Activated T-helper 17 cell treated with anti-CD3 and anti-CD28 coated beads, Interleukin-2, amount 50 U/mL, for 72 hours (primary cell): ENCODE results near the gene NOTCH3. TPM values are rescaled to one million over a fixed set of nuclear protein-coding genes. Genes with fewer than 3 reads are reported as not detected.
A peak's percentile ranks its signal among the peaks of the same experiment; 100 is the strongest.

ENCODE experiments used
- ATAC-seq: fragments of 150-1000 bp; cut with Tn5 transposase; replicated peaks from 2 replicates; pipeline ENCODE4 v1.10.0; 2021; ENCODE audit warnings: mild to moderate bottlenecking, moderate library complexity
- H3K27ac Mint-ChIP-seq: one replicate; pipeline ENCODE4 v1.8.0; 2022; ENCODE audit warnings: mixed read lengths
- H3K27me3 Mint-ChIP-seq: one replicate; pipeline ENCODE4 v1.8.0; 2022; ENCODE audit warnings: mixed read lengths
- H3K36me3 Mint-ChIP-seq: one replicate; pipeline ENCODE4 v1.8.0; 2022; ENCODE audit warnings: low read depth, mild to moderate bottlenecking, mixed read lengths
- H3K4me1 Mint-ChIP-seq: one replicate; pipeline ENCODE4 v1.8.0; 2022; ENCODE audit warnings: mixed read lengths
- H3K4me3 Mint-ChIP-seq: one replicate; pipeline ENCODE4 v1.8.0; 2022; ENCODE audit warnings: mild to moderate bottlenecking, mixed read lengths
- H3K9me3 Mint-ChIP-seq: one replicate; pipeline ENCODE4 v1.8.0; 2022; ENCODE audit warnings: mixed read lengths
- total RNA-seq, 2 donors: library from RNA; stranded (reverse); gene quantifications; one replicate each; pipeline ENCODE4 v1.2.3, GENCODE V29; 2022

NOTCH3 gene
- total RNA-seq, 2 donors from 2014 or later = 0.06 to 0.29 TPM

- Mint-ChIP-seq H3K4me1 (peaks cover 11% of the 10 kb centered on the region), H3K36me3 (no peaks in the 10 kb centered on the region), H3K27me3 (peaks cover 23% of the 10 kb centered on the region), H3K27ac (no peak overlapping the region), H3K4me3 (no peak overlapping the region), H3K9me3 (no peaks in the 10 kb centered on the region)
- no peak for ATAC-seq
Observed at GRCh38 chr19:15175609-15176008, 25.2 kb downstream of the NOTCH3 start.

DNA sequence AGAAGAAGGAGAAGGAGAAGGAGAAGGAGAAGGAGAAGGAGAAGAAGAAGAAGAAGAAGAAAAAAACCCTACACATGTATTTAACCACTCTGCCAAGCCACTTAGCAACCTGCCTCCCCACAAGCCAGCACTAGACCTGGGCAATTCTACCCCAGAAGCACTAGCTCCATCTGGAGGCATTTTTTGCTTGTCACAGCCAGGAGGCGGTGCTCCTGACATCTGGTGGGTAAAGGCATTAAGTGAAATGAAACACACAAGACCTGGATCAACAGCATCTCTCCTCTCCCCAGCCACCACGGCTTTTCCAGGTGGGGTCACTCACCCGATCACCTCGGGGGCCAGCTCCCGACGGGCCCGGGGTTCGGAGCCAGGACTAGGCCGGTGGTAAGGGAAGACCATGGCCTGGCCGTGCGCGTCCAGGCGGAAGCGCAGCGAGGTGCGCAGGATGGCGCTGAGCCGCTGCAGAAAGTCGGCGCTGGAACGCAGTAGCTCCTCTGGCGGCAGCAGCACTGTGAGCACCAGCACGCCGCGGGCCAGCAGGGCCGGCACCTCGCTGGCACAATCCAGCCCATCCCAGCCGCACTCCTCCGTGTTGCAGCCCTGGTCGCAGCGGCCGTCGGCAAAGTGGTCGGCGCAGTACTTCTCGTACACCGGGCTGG is 26.9 kb downstream of the NOTCH3 start:
- ATAC-seq = no peak
- no peaks in the 10 kb centered on the region for H3K9me3 Mint-ChIP-seq
- peaks cover 6% of the 10 kb centered on the region for H3K4me1 Mint-ChIP-seq
- H3K27ac Mint-ChIP-seq = no peak overlapping the region
- H3K36me3 Mint-ChIP-seq = no peaks in the 10 kb centered on the region
- no peak overlapping the region for H3K4me3 Mint-ChIP-seq
- peaks cover 16% of the 10 kb centered on the region for H3K27me3 Mint-ChIP-seq

DNA sequence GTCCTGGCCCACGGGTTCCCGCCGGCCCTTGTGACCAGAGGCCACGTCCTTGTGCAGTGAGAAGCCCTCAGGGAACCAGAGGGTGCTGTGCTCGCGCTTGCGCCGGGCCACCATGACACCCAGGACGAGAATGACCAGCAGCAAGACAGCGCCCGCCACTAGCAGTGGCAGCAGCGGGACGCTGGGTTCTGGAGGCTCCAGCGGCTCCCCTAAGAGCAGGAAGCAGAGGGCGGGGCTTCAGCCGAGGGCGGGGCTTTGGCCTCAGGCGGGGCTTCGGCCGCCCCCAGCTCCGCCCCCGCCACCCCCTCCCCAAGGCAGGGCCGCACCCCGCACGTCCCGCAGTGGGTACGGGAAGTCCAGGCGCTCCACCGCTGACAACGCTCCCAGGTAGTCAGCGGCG is 30.4 kb downstream of the NOTCH3 start:
- no peak for ATAC-seq
- H3K36me3 Mint-ChIP-seq = no peaks in the 10 kb centered on the region
- H3K4me3 Mint-ChIP-seq = no peak overlapping the region
- H3K27ac Mint-ChIP-seq = no peak overlapping the region
- peaks cover 4% of the 10 kb centered on the region for H3K27me3 Mint-ChIP-seq
- H3K4me1 Mint-ChIP-seq = no peaks in the 10 kb centered on the region
- H3K9me3 Mint-ChIP-seq = no peaks in the 10 kb centered on the region

DNA sequence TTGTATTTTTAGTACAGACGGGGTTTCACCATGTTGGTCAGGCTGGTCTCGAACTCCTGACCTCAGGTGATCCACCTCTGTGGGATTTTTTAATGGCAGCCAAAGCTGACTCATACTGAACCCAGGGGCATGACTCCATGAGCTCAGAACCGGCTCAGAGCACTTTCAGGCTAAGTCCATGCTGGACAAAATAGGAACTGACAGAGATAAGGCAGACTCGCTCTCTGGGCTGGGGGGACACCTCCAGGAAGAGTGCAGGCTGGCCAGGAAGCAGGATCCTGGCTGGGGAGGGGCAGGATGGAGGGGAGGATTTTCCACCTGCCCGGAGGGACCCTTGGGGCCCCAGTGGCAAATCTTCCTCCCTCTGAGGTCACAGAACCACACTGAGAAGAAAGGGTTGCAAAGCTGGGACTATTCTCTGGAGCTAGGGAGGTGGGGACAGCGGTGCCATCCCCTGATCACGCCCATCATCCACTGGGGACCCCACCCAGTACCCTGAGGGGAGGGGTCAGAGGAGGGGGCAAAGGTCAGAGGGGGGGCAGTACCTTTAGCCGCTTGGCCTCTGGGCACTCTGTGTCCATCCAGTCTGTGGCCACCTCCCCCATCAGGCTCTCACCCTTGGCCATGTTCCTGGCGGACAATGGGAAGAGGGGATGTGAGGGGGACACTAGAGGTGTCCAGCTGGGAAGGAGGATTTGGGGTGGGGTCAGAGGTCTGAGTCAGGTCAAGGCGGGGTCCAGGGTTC is 31.1 kb downstream of the NOTCH3 start:
- H3K4me3 Mint-ChIP-seq = no peak overlapping the region
- H3K4me1 Mint-ChIP-seq = no peaks in the 10 kb centered on the region
- no peaks in the 10 kb centered on the region for H3K36me3 Mint-ChIP-seq
- no peak for ATAC-seq
- peaks cover 4% of the 10 kb centered on the region for H3K27me3 Mint-ChIP-seq
- no peak overlapping the region for H3K27ac Mint-ChIP-seq
- no peaks in the 10 kb centered on the region for H3K9me3 Mint-ChIP-seq

GRCh38 chr19:15166700-15167099 is 34.1 kb downstream of the NOTCH3 start:
- Mint-ChIP-seq H3K4me3 (no peak overlapping the region), H3K27me3 (no peaks in the 10 kb centered on the region), H3K36me3 (no peaks in the 10 kb centered on the region), H3K9me3 (no peaks in the 10 kb centered on the region), H3K27ac (no peak overlapping the region), H3K4me1 (no peaks in the 10 kb centered on the region)
- no peak for ATAC-seq

DNA sequence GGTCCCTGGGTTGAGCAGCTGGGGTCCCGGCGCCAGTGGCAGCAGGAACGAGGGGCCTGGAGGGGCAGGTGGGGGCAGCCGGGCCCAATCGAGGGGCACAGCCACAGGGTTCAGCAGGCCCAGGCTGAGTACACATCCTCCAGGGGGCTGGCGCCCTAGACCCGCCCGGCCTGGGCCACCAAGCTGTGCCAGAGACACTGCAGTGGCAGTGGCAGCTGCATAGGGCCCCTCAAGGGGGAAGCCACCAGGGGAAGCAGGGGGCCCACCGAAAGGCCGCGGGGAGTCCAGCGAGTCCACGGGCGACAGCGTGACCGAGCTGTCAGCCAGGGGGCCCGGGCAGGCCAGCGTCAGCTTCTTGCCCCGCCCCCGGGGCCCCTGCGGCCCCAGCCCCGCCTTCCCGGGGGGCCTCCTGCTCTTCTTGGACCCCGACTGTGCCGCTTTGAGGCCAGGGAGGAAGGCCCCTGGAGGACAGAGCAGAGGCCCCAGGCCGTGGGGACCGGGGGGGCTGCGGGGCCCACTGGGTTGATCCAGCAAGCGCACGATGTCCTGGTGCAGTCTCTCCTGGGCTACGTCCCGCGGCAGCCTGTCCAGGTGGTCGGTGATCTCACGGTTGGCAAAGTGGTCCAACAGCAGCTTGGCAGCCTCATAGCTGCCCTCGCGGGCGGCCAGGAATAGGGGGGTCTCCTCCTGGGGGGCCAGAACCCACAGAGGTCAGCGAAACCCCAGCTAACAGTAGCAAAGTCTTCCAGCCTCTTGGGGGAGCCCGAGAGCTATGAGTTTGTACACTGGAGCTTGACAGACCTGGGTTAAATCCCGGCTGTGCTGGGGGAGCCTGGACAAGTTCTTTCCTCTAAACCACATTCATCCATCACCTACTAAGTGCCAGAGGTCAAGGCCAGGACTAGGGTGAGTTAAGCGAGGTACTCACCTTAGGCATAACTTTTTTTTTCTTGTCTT is 39.5 kb downstream of the NOTCH3 start:
- Mint-ChIP-seq H3K4me1 (no peaks in the 10 kb centered on the region), H3K4me3 (no peak overlapping the region), H3K27ac (no peak overlapping the region), H3K9me3 (no peaks in the 10 kb centered on the region), H3K36me3 (no peaks in the 10 kb centered on the region), H3K27me3 (peaks cover 2% of the 10 kb centered on the region)
- no peak for ATAC-seq

- H3K27me3 Mint-ChIP-seq = peaks cover 3% of the 10 kb centered on the region
- no peak overlapping the region for H3K27ac Mint-ChIP-seq
- no peaks in the 10 kb centered on the region for H3K9me3 Mint-ChIP-seq
- H3K4me3 Mint-ChIP-seq = no peak overlapping the region
- H3K4me1 Mint-ChIP-seq = no peaks in the 10 kb centered on the region
- no peak for ATAC-seq
- H3K36me3 Mint-ChIP-seq = no peaks in the 10 kb centered on the region
Observed at GRCh38 chr19:15159251-15159650, 41.5 kb downstream of the NOTCH3 start.

DNA sequence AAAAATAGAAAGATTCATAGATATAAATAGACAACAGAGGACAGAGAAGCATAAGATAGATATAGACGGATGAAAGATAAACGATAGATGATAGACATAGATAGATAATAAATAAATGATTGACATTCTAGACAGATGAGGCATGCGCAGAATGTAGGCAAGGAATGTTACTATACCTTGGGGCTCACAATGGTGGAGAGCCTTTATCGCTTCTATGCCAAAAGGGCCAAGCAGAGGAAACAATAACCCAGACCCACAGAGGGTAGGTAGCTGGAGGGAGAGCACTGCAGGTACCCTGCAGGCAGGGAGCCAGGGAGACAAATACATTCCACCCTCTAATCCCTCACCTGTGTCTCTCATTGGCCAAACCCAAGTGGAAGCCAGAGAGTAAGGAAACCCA is 44.4 kb downstream of the NOTCH3 start:
- H3K4me3 Mint-ChIP-seq = no peak overlapping the region
- H3K9me3 Mint-ChIP-seq = no peaks in the 10 kb centered on the region
- H3K36me3 Mint-ChIP-seq = no peaks in the 10 kb centered on the region
- ATAC-seq = no peak
- H3K27me3 Mint-ChIP-seq = peaks cover 12% of the 10 kb centered on the region
- no peak overlapping the region for H3K27ac Mint-ChIP-seq
- no peaks in the 10 kb centered on the region for H3K4me1 Mint-ChIP-seq

DNA sequence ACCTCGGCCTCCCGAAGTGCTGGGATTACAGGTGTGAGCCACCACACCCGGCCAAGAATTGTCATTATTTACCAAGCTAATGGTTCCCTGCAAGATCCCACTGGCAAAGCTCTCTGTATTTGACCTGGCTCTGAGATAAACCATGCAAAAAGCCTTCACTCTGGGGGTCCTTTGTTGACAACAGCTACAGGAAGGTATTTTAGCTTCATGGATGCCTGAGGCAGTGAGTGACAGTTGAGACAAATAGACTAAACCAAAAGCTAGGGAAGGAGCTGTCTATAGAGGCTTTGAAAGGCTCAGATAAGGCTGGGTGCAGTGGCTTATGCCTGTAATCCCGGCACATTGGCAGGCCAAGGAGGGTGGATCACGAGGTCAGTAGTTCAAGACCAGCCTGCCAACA is 45.5 kb downstream of the NOTCH3 start:
- Mint-ChIP-seq H3K36me3 (no peaks in the 10 kb centered on the region), H3K9me3 (no peaks in the 10 kb centered on the region), H3K27me3 (peaks cover 12% of the 10 kb centered on the region), H3K27ac (no peak overlapping the region), H3K4me3 (no peak overlapping the region), H3K4me1 (peaks cover 4% of the 10 kb centered on the region)
- no peak for ATAC-seq

GRCh38 chr19:15154002-15154612 is 46.7 kb downstream of the NOTCH3 start:
- peak; percentile 59 for ATAC-seq
- no peaks in the 10 kb centered on the region for H3K9me3 Mint-ChIP-seq
- no peak overlapping the region for H3K4me3 Mint-ChIP-seq
- H3K36me3 Mint-ChIP-seq = no peaks in the 10 kb centered on the region
- peaks cover 5% of the 10 kb centered on the region for H3K4me1 Mint-ChIP-seq
- no peak overlapping the region for H3K27ac Mint-ChIP-seq
- H3K27me3 Mint-ChIP-seq = peaks cover 12% of the 10 kb centered on the region

GRCh38 chr19:15149737-15150136 is 51.1 kb downstream of the NOTCH3 start:
- Mint-ChIP-seq H3K36me3 (no peaks in the 10 kb centered on the region), H3K27ac (no peak overlapping the region), H3K4me3 (no peak overlapping the region), H3K4me1 (peaks cover 14% of the 10 kb centered on the region), H3K9me3 (no peaks in the 10 kb centered on the region), H3K27me3 (peaks cover 9% of the 10 kb centered on the region)
- ATAC-seq = no peak

DNA sequence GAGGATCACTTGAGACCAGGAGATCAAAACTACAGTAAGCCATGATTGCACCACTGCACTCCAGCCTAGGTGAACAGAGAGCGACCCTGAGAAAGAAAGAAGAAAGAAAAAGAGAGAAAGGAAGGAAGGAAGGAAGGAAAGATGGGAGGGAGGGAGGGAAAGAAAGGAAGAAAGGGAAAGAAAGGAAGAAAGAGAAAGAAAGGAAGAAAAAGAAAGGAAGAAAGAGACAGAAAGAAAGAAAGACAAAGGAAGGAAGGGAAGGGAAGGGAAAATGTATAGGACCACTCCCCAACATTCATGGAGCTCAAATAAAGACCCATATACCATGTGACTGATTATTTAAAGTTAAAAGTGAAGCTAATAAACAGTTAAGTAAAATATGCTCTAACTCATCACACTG is 53.7 kb downstream of the NOTCH3 start:
- peaks cover 14% of the 10 kb centered on the region for H3K4me1 Mint-ChIP-seq
- H3K4me3 Mint-ChIP-seq = no peak overlapping the region
- no peaks in the 10 kb centered on the region for H3K36me3 Mint-ChIP-seq
- H3K27me3 Mint-ChIP-seq = no peaks in the 10 kb centered on the region
- no peak for ATAC-seq
- no peaks in the 10 kb centered on the region for H3K9me3 Mint-ChIP-seq
- H3K27ac Mint-ChIP-seq = peak overlapping the region; percentile 70

- Mint-ChIP-seq H3K9me3 (no peaks in the 10 kb centered on the region), H3K27ac (no peak overlapping the region), H3K27me3 (no peaks in the 10 kb centered on the region), H3K4me3 (no peak overlapping the region), H3K4me1 (peaks cover 9% of the 10 kb centered on the region), H3K36me3 (no peaks in the 10 kb centered on the region)
- no peak for ATAC-seq
Observed at GRCh38 chr19:15144046-15144646, 56.6 kb downstream of the NOTCH3 start.

DNA sequence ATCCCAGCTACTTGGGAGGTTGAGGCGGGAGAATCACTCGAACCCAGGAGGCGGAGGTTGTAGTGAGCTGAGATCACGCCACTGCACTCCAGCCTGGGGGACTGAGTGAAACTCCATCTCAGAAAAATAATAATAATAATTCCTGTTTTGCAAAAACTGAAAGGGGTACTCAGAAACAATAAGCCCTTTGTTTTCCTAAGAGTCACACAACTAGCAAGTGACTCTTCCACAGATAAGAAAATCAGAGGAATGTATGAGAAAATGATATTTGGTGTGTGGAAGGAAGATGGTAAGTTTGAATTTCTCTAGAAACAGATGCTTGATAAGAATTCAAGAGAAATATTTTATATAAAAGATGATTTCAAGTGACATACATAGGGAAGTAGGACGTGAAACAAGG is 58.5 kb downstream of the NOTCH3 start:
- Mint-ChIP-seq H3K27me3 (no peaks in the 10 kb centered on the region), H3K27ac (no peak overlapping the region), H3K36me3 (no peaks in the 10 kb centered on the region), H3K4me1 (peaks cover 4% of the 10 kb centered on the region), H3K4me3 (no peak overlapping the region), H3K9me3 (no peaks in the 10 kb centered on the region)
- ATAC-seq = no peak
